GM23338 (cell line): ENCODE results near the gene TCF3. TPM values are rescaled to one million over a fixed set of nuclear protein-coding genes. Genes with fewer than 3 reads are reported as not detected.

Source experiments
- ATAC-seq: fragments of 200-7000 bp; cut with Tn5 transposase; 3 replicates; pipeline ENCODE4 v1.9.1; 2020
- DNase-seq: peaks from one replicate; pipeline ENCODE4 v3.0.0-alpha.2; 2015; ENCODE audit warnings: low spot score
- H2AFZ ChIP-seq: fragments of 200-600 bp; sonication (generic); 2 replicates; pipeline ENCODE4 v1.8.0; 2016; ENCODE audit warnings: antibody characterized with exemption, mild to moderate bottlenecking, moderate library complexity
- H3F3A ChIP-seq: fragments of 200-600 bp; sonication (generic); replicated peaks from 2 replicates; pipeline ENCODE4 v1.8.0; 2017; ENCODE audit warnings: antibody characterized with exemption, mixed run types, low read depth
- H3K27ac ChIP-seq: fragments of 200-600 bp; sonication (generic); 2 replicates; pipeline ENCODE4 v1.6.1; 2016; ENCODE audit warnings: low read depth
- H3K27me3 ChIP-seq: fragments of 200-600 bp; sonication (generic); 2 replicates; pipeline ENCODE4 v1.8.0; 2016; ENCODE audit warnings: mild to moderate bottlenecking, mixed run types, moderate library complexity; ENCODE audit not compliant: insufficient read depth
- H3K36me3 ChIP-seq: fragments of 200-600 bp; sonication (generic); 2 replicates; pipeline ENCODE4 v1.8.0; 2016; ENCODE audit warnings: mild to moderate bottlenecking; ENCODE audit not compliant: insufficient read depth
- H3K4me1 ChIP-seq: fragments of 200-600 bp; sonication (generic); 2 replicates; pipeline ENCODE4 v1.8.0; 2016; ENCODE audit warnings: mild to moderate bottlenecking, moderate library complexity; ENCODE audit not compliant: insufficient read depth
- H3K4me2 ChIP-seq: fragments of 200-600 bp; sonication (generic); 2 replicates; pipeline ENCODE4 v1.7.1; 2017; ENCODE audit warnings: mixed run types
- H3K4me3 ChIP-seq: fragments of 200-600 bp; sonication (generic); 2 replicates; pipeline ENCODE4 v1.6.1; 2016; ENCODE audit warnings: mixed run types
- H3K79me2 ChIP-seq: fragments of 200-600 bp; sonication (generic); replicated peaks from 2 replicates; pipeline ENCODE4 v1.8.0; 2017; ENCODE audit warnings: mild to moderate bottlenecking; ENCODE audit not compliant: insufficient read depth
- H3K9me2 ChIP-seq: fragments of 200-600 bp; sonication (generic); 2 replicates; pipeline ENCODE4 v1.8.0; 2017; ENCODE audit not compliant: insufficient read depth
- H4K20me1 ChIP-seq: fragments of 200-600 bp; sonication (generic); replicated peaks from 2 replicates; pipeline ENCODE4 v1.8.0; 2017; ENCODE audit warnings: mild to moderate bottlenecking; ENCODE audit not compliant: insufficient read depth
- H3K27ac Mint-ChIP-seq: 2 replicates; pipeline ENCODE4 v1.8.0; 2020; ENCODE audit warnings: inconsistent platforms, mild to moderate bottlenecking, moderate library complexity, mixed read lengths
- H3K27me3 Mint-ChIP-seq: 3 replicates; pipeline ENCODE4 v1.8.0; 2022; ENCODE audit warnings: low read depth, mild to moderate bottlenecking, moderate library complexity, mixed read lengths, inconsistent platforms; ENCODE audit not compliant: insufficient read depth, poor library complexity
- H3K36me3 Mint-ChIP-seq: 3 replicates; pipeline ENCODE4 v1.8.0; 2021; ENCODE audit warnings: low read depth, mild to moderate bottlenecking, inconsistent platforms, moderate library complexity, mixed read lengths
- H3K4me1 Mint-ChIP-seq: 3 replicates; pipeline ENCODE4 v1.8.0; 2020; ENCODE audit warnings: mild to moderate bottlenecking, inconsistent platforms, mixed read lengths
- H3K4me3 Mint-ChIP-seq: 3 replicates; pipeline ENCODE4 v1.8.0; 2021; ENCODE audit warnings: moderate library complexity, mild to moderate bottlenecking, inconsistent platforms, mixed read lengths
- H3K9me3 Mint-ChIP-seq: 3 replicates; pipeline ENCODE4 v1.8.0; 2020; ENCODE audit warnings: moderate library complexity, mild to moderate bottlenecking, inconsistent platforms, mixed read lengths
- ETS1 ChIP-seq: IDR thresholded peaks from 2 replicates; pipeline ENCODE4 v1.6.1; 2016; ENCODE audit warnings: antibody characterized with exemption
- EZH2 ChIP-seq: fragments of 200-600 bp; sonication (generic); IDR thresholded peaks from one replicate; pipeline ENCODE4 v1.8.0; 2017; ENCODE audit warnings: antibody characterized with exemption, mild to moderate bottlenecking, low read depth; ENCODE audit not compliant: unreplicated experiment
- EZH2phosphoT487 ChIP-seq: fragments of 200-600 bp; sonication (generic); IDR thresholded peaks from one replicate; pipeline ENCODE4 v1.8.1; 2018; ENCODE audit warnings: antibody characterized with exemption; ENCODE audit not compliant: unreplicated experiment
- JUNB ChIP-seq: IDR thresholded peaks from one replicate; pipeline ENCODE4 v1.6.1; 2016; ENCODE audit warnings: antibody characterized with exemption; ENCODE audit not compliant: unreplicated experiment
- NANOG ChIP-seq: IDR thresholded peaks from 2 replicates; pipeline ENCODE4 v1.6.1; 2016; ENCODE audit warnings: antibody characterized with exemption, borderline replicate concordance
- POLR2AphosphoS5 ChIP-seq: IDR thresholded peaks from 2 replicates; pipeline ENCODE4 v1.6.1; 2016; ENCODE audit warnings: antibody characterized with exemption, low read depth
- STAT1 ChIP-seq: IDR thresholded peaks from one replicate; pipeline ENCODE4 v1.6.1; 2016; ENCODE audit warnings: antibody characterized with exemption; ENCODE audit not compliant: unreplicated experiment
- polyA plus RNA-seq: library from polyadenylated mRNA; unstranded; fragments of >200 nt; fragmentation: Nextera tagmentation; extraction: Ambion mirVana; gene quantifications from 2 replicates; pipeline ENCODE4 v1.2.1, GENCODE V29; 2016
- total RNA-seq: library from RNA; depleted of rRNA; stranded (reverse); fragments of >200 nt; shearing (Covaris generic); gene quantifications from 2 replicates; pipeline ENCODE4 v1.2.3, GENCODE V29; 2014

Gene TCF3
- total and polyA plus RNA-seq, 2 experiments from 2014 or later = 166 to 383 TPM

- peak; percentile 76 for ATAC-seq
- Histone ChIP-seq H3K4me1 (peaks cover 11% of the 10 kb centered on the region), H4K20me1 (peaks cover 22% of the 10 kb centered on the region), H3F3A (peaks cover 32% of the 10 kb centered on the region), H3K9me2 (no peaks in the 10 kb centered on the region), H3K4me3 (peak within 1 kb of the TSS; percentile 94), H3K27ac (peak within 1 kb of the TSS; percentile 99), H3K4me2 (peak within 1 kb of the TSS; percentile 98), H2AFZ (peak within 1 kb of the TSS; percentile 74; the same call in 1 of the 2 replicates), H3K36me3 (peaks cover 11% of the 10 kb centered on the region), H3K79me2 (peaks cover 41% of the 10 kb centered on the region), H3K27me3 (no peaks in the 10 kb centered on the region)
- Mint-ChIP-seq H3K27me3 (peaks cover 27% of the 10 kb centered on the region), H3K9me3 (no peaks in the 10 kb centered on the region), H3K27ac (peak within 1 kb of the TSS; percentile 95), H3K36me3 (peaks cover 37% of the 10 kb centered on the region), H3K4me3 (peak within 1 kb of the TSS; percentile 89), H3K4me1 (peaks cover 6% of the 10 kb centered on the region)
- peak; percentile 97 for DNase-seq
- TF ChIP-seq POLR2AphosphoS5 (peak; percentile 80), STAT1 (no peak)
Observed at GRCh38 chr19:1592755-1593500, 59.5 kb downstream of the TCF3 start, which contains the start of gene MBD3. Gene MBD3 (minus strand): TSS chr19:1592865. CDS start chr19:1592631, 234 bp downstream.

GRCh38 chr19:1592024-1592754 lies 60.2 kb downstream of the TCF3 start:
- peak overlapping the region; percentile 95 for H3K27ac Mint-ChIP-seq
- ATAC-seq = peak; percentile 55
- peak overlapping the region; percentile 89 for H3K4me3 Mint-ChIP-seq
- peak overlapping the region; percentile 99 for H3K27ac ChIP-seq
- H3K27me3 ChIP-seq = no peaks in the 10 kb centered on the region
- peaks cover 29% of the 10 kb centered on the region for H3K27me3 Mint-ChIP-seq
- TF ChIP-seq EZH2phosphoT487 (no peak), JUNB (no peak), POLR2AphosphoS5 (peak; percentile 92), NANOG (no peak), EZH2 (no peak), STAT1 (no peak), ETS1 (no peak)
- peaks cover 36% of the 10 kb centered on the region for H3K36me3 Mint-ChIP-seq
- H3F3A ChIP-seq = peaks cover 32% of the 10 kb centered on the region
- DNase-seq = peak; percentile 89
- H2AFZ ChIP-seq = no peak overlapping the region
- peaks cover 5% of the 10 kb centered on the region for H3K36me3 ChIP-seq
- H3K4me1 Mint-ChIP-seq = peaks cover 6% of the 10 kb centered on the region
- no peaks in the 10 kb centered on the region for H3K9me3 Mint-ChIP-seq
- peaks cover 11% of the 10 kb centered on the region for H3K4me1 ChIP-seq
- peaks cover 17% of the 10 kb centered on the region for H4K20me1 ChIP-seq
- H3K4me3 ChIP-seq = peak overlapping the region; percentile 94
- peak overlapping the region; percentile 98 for H3K4me2 ChIP-seq
- no peaks in the 10 kb centered on the region for H3K9me2 ChIP-seq
- peaks cover 48% of the 10 kb centered on the region for H3K79me2 ChIP-seq
